ENCODE measurements around the gene PAQR4.

The PAQR4 gene

DNA sequence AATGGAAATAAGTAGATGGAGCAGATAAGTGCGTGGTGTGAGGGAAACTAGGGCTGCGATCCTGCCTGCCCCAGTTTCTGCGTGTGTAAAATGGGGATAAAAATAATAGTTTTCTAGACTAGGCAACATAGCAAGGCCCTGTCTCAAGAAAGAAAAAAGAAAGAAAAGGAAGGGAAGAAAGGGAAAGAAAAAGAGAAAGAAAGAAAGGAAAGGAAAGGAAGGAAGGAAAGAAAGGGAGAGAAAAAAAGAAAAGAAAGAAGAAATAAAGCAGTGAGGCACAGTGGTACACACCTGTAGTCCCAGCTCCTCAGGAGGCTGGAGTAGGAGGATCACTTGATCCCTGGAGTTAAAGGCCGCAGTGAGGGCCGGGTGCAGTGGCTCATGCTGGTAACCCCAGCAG lies 13.3 kb downstream of the PAQR4 start:
- Histone ChIP-seq H3K4me1 (ENCODE audit: insufficient read depth, poor library complexity, severe bottlenecking) (peaks cover 11% of the 10 kb centered on the region), H3K27ac (ENCODE audit: poor library complexity, severe bottlenecking) (peak overlapping the region; percentile 71), H3K27me3 (ENCODE audit: insufficient read depth, poor library complexity, severe bottlenecking) (no peaks in the 10 kb centered on the region), H3K4me3 (ENCODE audit: severe bottlenecking) (no peak overlapping the region), H3K9me3 (ENCODE audit: severe bottlenecking) (no peaks in the 10 kb centered on the region), H3K36me3 (ENCODE audit: low read depth) (peaks cover 17% of the 10 kb centered on the region)
- DNase-seq (ENCODE audit: low spot score) (no peak), ATAC-seq (ENCODE audit: low read depth) (no peak)
- no peak for TF ChIP-seq CTCF (IDR thresholded peaks at IDR 0.05; ENCODE audit: poor library complexity, severe bottlenecking)

- Histone ChIP-seq H3K9me3 (ENCODE audit: severe bottlenecking) (no peaks in the 10 kb centered on the region), H3K27ac (ENCODE audit: poor library complexity, severe bottlenecking) (peak overlapping the region; percentile 71), H3K4me1 (ENCODE audit: insufficient read depth, poor library complexity, severe bottlenecking) (peaks cover 8% of the 10 kb centered on the region), H3K27me3 (ENCODE audit: insufficient read depth, poor library complexity, severe bottlenecking) (no peaks in the 10 kb centered on the region), H3K36me3 (ENCODE audit: low read depth) (peaks cover 4% of the 10 kb centered on the region), H3K4me3 (ENCODE audit: severe bottlenecking) (peak overlapping the region; percentile 19)
- peak; percentile 95 for TF ChIP-seq CTCF (IDR thresholded peaks at IDR 0.05; ENCODE audit: poor library complexity, severe bottlenecking)
- DNase-seq (ENCODE audit: low spot score) (no peak), ATAC-seq (ENCODE audit: low read depth) (peak; percentile 59)
These were observed 14.6 kb downstream of the PAQR4 start for GRCh38 chr16:2983706-2984136.

DNA sequence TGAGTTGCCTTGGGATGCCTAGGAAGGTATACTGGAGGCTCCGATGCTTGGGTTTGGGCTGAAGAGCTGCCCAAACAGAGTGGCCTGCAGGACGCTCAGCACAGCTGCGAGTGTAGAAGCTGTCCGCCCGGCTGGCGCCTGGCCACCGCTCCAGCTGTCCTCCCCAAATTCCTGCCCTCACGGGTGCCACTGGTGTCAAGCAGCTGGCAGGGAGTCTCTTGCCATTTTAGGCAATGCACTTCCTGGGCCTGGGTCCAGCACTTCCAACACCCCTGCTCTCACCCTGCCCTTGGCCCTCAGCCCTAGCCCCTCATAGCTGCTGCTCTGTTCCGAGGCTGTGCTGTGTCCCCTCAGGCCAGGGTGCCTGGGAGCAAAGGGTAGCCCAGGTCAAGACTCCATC lies 16.3 kb downstream of the PAQR4 start:
- Histone ChIP-seq H3K36me3 (ENCODE audit: low read depth) (no peaks in the 10 kb centered on the region), H3K9me3 (ENCODE audit: severe bottlenecking) (no peaks in the 10 kb centered on the region), H3K4me1 (ENCODE audit: insufficient read depth, poor library complexity, severe bottlenecking) (peaks cover 7% of the 10 kb centered on the region), H3K4me3 (ENCODE audit: severe bottlenecking) (no peak overlapping the region), H3K27me3 (ENCODE audit: insufficient read depth, poor library complexity, severe bottlenecking) (no peaks in the 10 kb centered on the region), H3K27ac (ENCODE audit: poor library complexity, severe bottlenecking) (no peak overlapping the region)
- TF ChIP-seq CTCF (IDR thresholded peaks at IDR 0.05; ENCODE audit: poor library complexity, severe bottlenecking) = no peak
- DNase-seq (ENCODE audit: low spot score) (no peak), ATAC-seq (ENCODE audit: low read depth) (no peak)

- Histone ChIP-seq H3K27me3 (ENCODE audit: insufficient read depth, poor library complexity, severe bottlenecking) (no peaks in the 10 kb centered on the region), H3K36me3 (ENCODE audit: low read depth) (no peaks in the 10 kb centered on the region), H3K4me1 (ENCODE audit: insufficient read depth, poor library complexity, severe bottlenecking) (peaks cover 12% of the 10 kb centered on the region), H3K4me3 (ENCODE audit: severe bottlenecking) (no peak overlapping the region), H3K9me3 (ENCODE audit: severe bottlenecking) (no peaks in the 10 kb centered on the region), H3K27ac (ENCODE audit: poor library complexity, severe bottlenecking) (no peak overlapping the region)
- TF ChIP-seq CTCF (IDR thresholded peaks at IDR 0.05; ENCODE audit: poor library complexity, severe bottlenecking) = no peak
- DNase-seq (ENCODE audit: low spot score) (no peak), ATAC-seq (ENCODE audit: low read depth) (no peak)
These were observed 16.8 kb downstream of the PAQR4 start for GRCh38 chr16:2985893-2986355.

GRCh38 chr16:2986623-2987188 lies 17.6 kb downstream of the PAQR4 start:
- ATAC-seq (ENCODE audit: low read depth) = no peak
- peaks cover 20% of the 10 kb centered on the region for H3K4me1 ChIP-seq (ENCODE audit: insufficient read depth, poor library complexity, severe bottlenecking)
- no peaks in the 10 kb centered on the region for H3K27me3 ChIP-seq (ENCODE audit: insufficient read depth, poor library complexity, severe bottlenecking)

More at GRCh38 chr16:2986623-2987188, 17.6 kb downstream of the PAQR4 start:
- Histone ChIP-seq H3K4me3 (ENCODE audit: severe bottlenecking) (no peak overlapping the region), H3K27ac (ENCODE audit: poor library complexity, severe bottlenecking) (no peak overlapping the region), H3K9me3 (ENCODE audit: severe bottlenecking) (no peaks in the 10 kb centered on the region), H3K36me3 (ENCODE audit: low read depth) (no peaks in the 10 kb centered on the region)
- no peak for DNase-seq (ENCODE audit: low spot score)
- no peak for TF ChIP-seq CTCF (IDR thresholded peaks at IDR 0.05; ENCODE audit: poor library complexity, severe bottlenecking)
